GM12874 (cell line): ENCODE measurements around the gene SPATA6L.

Experiments used
- TF ChIP-seq, protein P1 (sequence below): IDR thresholded peaks from 2 replicates; pipeline ENCODE4 v1.5.1; 2011; ENCODE audit warnings: low read depth, mild to moderate bottlenecking, control low read depth, low read length, moderate library complexity; ENCODE audit not compliant: insufficient read depth

The SPATA6L gene

DNA sequence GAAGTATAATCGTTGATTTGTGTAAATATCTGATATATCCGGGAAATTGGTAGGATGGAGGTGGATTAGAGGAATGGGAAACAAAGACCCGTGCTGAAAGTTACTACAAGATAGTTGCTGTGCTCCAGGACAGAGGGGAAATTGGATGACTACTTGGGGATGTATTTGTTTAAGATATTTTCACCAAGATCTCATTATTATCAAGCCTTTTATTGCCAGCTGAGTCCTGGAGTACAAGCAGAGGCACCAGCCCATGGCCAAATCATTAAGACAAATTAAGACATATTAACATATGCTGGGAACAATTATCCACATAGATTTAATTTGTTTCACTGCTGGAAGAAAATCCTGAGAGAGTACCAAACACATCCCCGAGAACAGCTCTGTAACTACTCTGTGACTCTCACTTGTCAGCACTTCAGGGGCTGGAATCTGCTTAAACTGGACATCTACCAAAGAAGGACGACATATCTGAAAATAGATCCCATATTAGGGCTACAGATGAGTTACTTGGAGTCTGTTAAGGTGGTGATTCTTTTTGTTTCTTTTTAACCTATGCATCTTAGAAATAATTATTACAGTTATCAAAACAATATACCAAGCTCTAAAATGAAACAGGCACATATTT lies 107.8 kb downstream of the SPATA6L start:
- TF ChIP-seq, protein P1, sequence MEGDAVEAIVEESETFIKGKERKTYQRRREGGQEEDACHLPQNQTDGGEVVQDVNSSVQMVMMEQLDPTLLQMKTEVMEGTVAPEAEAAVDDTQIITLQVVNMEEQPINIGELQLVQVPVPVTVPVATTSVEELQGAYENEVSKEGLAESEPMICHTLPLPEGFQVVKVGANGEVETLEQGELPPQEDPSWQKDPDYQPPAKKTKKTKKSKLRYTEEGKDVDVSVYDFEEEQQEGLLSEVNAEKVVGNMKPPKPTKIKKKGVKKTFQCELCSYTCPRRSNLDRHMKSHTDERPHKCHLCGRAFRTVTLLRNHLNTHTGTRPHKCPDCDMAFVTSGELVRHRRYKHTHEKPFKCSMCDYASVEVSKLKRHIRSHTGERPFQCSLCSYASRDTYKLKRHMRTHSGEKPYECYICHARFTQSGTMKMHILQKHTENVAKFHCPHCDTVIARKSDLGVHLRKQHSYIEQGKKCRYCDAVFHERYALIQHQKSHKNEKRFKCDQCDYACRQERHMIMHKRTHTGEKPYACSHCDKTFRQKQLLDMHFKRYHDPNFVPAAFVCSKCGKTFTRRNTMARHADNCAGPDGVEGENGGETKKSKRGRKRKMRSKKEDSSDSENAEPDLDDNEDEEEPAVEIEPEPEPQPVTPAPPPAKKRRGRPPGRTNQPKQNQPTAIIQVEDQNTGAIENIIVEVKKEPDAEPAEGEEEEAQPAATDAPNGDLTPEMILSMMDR, result no peak

GRCh38 chr9:4555236-4555635 lies 111.0 kb downstream of the SPATA6L start:
- TF ChIP-seq, protein P1, result no peak

DNA sequence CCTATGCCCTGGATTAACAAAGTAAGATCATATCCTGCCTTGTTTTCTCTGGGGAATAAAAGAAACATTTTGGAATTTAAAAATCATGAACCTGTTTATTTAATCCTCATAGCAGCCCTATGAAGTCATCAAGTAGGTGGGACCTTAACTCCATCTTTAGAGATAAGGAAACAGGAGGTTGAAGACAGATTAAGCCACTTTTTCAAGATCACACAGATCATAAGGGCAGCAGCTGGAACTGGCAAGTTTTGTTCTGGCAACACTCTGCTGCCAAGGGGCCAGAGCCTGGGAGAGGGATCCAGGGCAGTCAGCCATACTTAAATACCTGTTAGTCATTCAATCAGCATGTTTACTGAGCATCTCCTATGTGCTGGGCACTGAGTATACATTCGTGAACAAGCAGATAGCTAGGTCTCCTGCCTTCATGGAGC lies 112.3 kb downstream of the SPATA6L start:
- TF ChIP-seq, protein P1, result no peak

DNA sequence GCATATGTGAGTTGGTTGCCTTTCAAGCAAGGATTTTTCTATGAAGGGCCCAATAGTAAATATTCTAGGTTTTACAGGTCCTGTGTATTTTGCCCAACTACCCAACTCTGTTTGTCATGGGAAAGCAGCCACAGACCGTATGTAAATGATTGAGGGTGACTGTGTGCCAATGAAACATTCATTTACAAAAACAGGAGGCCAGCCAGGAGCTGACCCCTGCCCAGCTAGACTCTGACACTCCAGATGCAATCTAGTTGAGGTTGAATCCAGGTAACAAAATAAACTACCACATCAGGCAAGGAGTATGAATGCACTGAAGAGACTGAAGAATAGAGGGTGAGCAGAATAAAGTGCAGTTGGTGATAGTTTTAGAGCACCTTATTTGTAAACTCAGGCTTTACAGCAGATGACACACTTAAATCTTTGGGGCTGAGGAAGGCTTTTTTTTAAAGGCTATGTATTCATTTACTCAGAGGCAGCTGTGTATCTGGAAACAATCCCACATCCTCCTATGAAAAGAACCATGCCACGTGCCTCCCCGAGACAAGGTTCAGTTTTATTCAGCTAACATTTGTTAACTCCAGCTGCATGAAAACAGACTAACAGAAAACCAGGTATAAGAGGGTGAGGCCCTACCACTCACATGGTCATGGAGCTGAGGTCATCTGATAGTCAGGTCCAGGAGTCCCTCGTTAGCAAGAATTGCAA lies 115.3 kb downstream of the SPATA6L start:
- TF ChIP-seq, protein P1, result no peak

DNA sequence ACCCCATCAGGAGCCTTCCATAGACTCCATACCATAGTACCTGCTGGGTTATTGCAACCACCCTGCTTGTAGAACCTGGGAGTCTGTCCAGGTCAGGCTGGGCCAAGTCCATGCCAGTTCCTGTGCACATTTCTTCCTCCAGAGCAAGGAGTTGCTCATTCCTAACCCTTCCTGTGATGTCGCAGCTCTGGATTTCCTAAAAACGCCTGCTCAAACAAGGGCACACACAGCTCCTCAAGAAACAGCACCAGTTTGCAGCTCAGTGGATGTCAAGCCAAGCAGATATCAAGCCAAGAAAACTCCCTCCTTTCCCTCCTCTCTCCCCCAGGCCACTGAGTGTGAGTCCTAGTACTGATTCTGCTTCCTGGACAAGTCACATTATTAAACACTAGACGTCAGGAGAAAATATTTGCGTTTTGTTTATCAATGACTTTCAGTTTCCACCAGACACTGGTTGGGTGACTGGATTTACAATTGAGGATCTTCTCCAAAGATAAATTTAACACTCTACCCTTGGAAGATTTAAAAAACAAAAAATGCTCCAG lies 116.5 kb downstream of the SPATA6L start:
- TF ChIP-seq, protein P1, result no peak

DNA sequence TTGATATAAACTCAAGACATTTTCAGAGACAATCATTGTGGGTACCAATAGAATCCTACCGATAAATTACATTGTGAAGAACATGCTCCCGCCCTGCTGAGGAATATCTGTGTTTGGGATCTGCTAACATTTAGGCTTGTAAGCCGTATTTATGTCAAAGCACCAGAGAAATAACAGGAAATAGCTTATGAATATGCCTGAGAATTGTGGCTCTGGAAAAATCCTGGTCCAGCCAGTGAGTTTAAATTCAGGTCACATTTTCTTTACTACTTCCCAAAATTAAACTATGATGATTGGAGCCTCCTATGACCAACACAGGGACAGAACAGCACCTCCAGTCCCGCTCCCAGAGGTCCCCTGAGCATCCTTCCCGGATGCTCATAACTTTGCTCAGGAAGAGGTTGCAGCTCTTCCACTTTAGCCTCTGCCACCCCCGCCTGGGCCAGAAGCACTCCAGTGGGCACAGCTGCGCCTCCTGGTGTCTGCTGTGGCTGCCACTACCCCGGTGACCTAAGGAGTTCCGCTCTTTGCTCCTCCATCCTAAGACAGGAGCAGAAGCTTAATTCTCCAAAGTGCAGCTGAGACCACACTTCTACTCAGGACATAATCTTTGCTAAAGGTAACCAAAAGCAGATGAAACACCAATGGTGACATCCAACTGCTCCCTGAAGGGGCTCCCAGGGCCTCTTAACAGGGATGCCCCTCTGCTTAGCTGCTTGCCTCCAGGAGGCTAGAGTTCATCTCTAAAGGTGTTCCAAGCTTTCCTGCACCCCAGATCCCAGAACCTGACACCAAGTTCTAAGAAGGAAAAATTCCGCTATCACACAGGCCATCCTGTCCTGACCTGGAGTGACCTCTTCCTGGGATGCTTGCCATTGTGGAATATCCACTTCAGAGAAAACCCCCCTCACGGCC lies 117.2 kb downstream of the SPATA6L start:
- TF ChIP-seq, protein P1, result peak; percentile 46
